HepG2 (cell line): ENCODE data around the gene SART1. TPM values are rescaled to one million over a fixed set of nuclear protein-coding genes. Genes with fewer than 3 reads are reported as not detected.

Source experiments
- CREB1 ChIP-seq, 2 experiments: fragments of 450-650 bp in 1 of 2; IDR thresholded peaks; 2 replicates each; pipeline ENCODE4 v1.6.1; 2016 to 2017; ENCODE audit warnings: control low read depth in 1 of 2, mild to moderate bottlenecking in 1 of 2, missing compliant biosample characterization in 1 of 2, missing genetic modification characterization in 1 of 2
- EHMT2 ChIP-seq: fragments of 200-600 bp; sonication (generic); IDR thresholded peaks from 2 replicates; pipeline ENCODE4 v1.7.0; 2017; ENCODE audit warnings: antibody characterized with exemption, low read depth, low read length, borderline replicate concordance
- IRX3 ChIP-seq: sonication (generic); formaldehyde crosslinking; IDR thresholded peaks from 2 replicates; pipeline ENCODE4 v1.8.1; 2023; ENCODE audit warnings: mild to moderate bottlenecking, low read depth, missing genetic modification reagents, borderline replicate concordance
- NCOA2 ChIP-seq: sonication (generic); formaldehyde crosslinking; IDR thresholded peaks from 2 replicates; pipeline ENCODE4 v1.8.0; 2022; ENCODE audit warnings: inconsistent platforms
- PBX2 ChIP-seq: IDR thresholded peaks from 2 replicates; pipeline ENCODE4 v1.6.1; 2016; ENCODE audit warnings: control low read depth
- RFX1 ChIP-seq: fragments of 450-650 bp; IDR thresholded peaks from 2 replicates; pipeline ENCODE4 v1.6.1; 2017
- SALL1 ChIP-seq: sonication (generic); formaldehyde crosslinking; IDR thresholded peaks from 2 replicates; pipeline ENCODE4 v1.8.0; 2022; ENCODE audit warnings: mild to moderate bottlenecking, missing genetic modification reagents
- SOX13 ChIP-seq, 3 experiments: fragments of 450-650 bp in 1 of 3; sonication (generic) in 1 of 3; formaldehyde crosslinking in 1 of 3; IDR thresholded peaks in 2 of 3; conservative IDR thresholded peaks in 1 of 3; 2 replicates each; pipeline versions ENCODE4 v1.5.0 to v1.6.1; 2016 to 2020; ENCODE audit warnings: antibody characterized with exemption in 1 of 3, mild to moderate bottlenecking in 1 of 3, missing compliant biosample characterization in 1 of 3, missing genetic modification reagents in 1 of 3, moderate library complexity in 1 of 3
- SRSF9 ChIP-seq: fragments of 200-400 bp; formaldehyde crosslinking; IDR thresholded peaks from 2 replicates; pipeline ENCODE4 v1.6.1; 2018; ENCODE audit warnings: borderline replicate concordance, mild to moderate bottlenecking, low read depth, low read length; ENCODE audit not compliant: insufficient read depth, poor library complexity, severe bottlenecking
- SUZ12 ChIP-seq: fragments of 150-350 bp; IDR thresholded peaks from 2 replicates; pipeline ENCODE4 v1.6.1; 2014; ENCODE audit warnings: low read depth, low read length
- ZNF263 ChIP-seq: sonication (generic); formaldehyde crosslinking; IDR thresholded peaks from 2 replicates; pipeline ENCODE4 v1.4.0; 2020; ENCODE audit warnings: missing genetic modification reagents
- ZNF292 ChIP-seq: sonication (generic); formaldehyde crosslinking; IDR thresholded peaks from 2 replicates; pipeline ENCODE4 v1.8.1; 2022; ENCODE audit warnings: mild to moderate bottlenecking, low read depth, missing genetic modification reagents, borderline replicate concordance
- ZNF33A ChIP-seq: sonication (generic); formaldehyde crosslinking; IDR thresholded peaks from 2 replicates; pipeline ENCODE4 v1.5.1; 2020; ENCODE audit warnings: missing genetic modification reagents, mild to moderate bottlenecking, moderate library complexity, borderline replicate concordance
- ZNF543 ChIP-seq: sonication (generic); formaldehyde crosslinking; IDR thresholded peaks from 2 replicates; pipeline ENCODE4 v1.4.0; 2020; ENCODE audit warnings: mild to moderate bottlenecking, missing genetic modification reagents
- ZNF567 ChIP-seq: sonication (generic); formaldehyde crosslinking; IDR thresholded peaks from 2 replicates; pipeline ENCODE4 v1.8.1; 2023; ENCODE audit warnings: mild to moderate bottlenecking, missing genetic modification reagents, borderline replicate concordance
- ZNF710 ChIP-seq: sonication (generic); formaldehyde crosslinking; IDR thresholded peaks from 2 replicates; pipeline ENCODE4 v1.5.0; 2020; ENCODE audit warnings: mild to moderate bottlenecking, missing genetic modification reagents, borderline replicate concordance
- ZNF749 ChIP-seq: sonication (generic); formaldehyde crosslinking; IDR thresholded peaks from 2 replicates; pipeline ENCODE4 v1.8.0; 2022; ENCODE audit warnings: mild to moderate bottlenecking, missing genetic modification reagents, moderate library complexity, borderline replicate concordance
- ZNF790 ChIP-seq: sonication (generic); formaldehyde crosslinking; IDR thresholded peaks from 2 replicates; pipeline ENCODE4 v1.8.0; 2022; ENCODE audit warnings: missing genetic modification reagents, mild to moderate bottlenecking, borderline replicate concordance
- polyA plus RNA-seq, 8 experiments: library from polyadenylated mRNA; depleted of rRNA in 3 of 8; stranded (reverse) in 7 of 8; unstranded in 1 of 8; fragments of >200 nt; fragmentation: Illumina TruSeq in 4 of 8; extraction: Trizol in 4 of 8; gene quantifications; 2 replicates each; pipeline versions ENCODE4 v1.2.1 to v1.2.3, GENCODE V29; 2011 to 2016; ENCODE audit warnings: low read depth in 4 of 8, missing spikeins in 1 of 8, mixed read lengths in 1 of 8; ENCODE audit not compliant: insufficient read depth in 1 of 8
- total RNA-seq, 5 experiments: library from RNA; depleted of rRNA; stranded (reverse); fragments of >200 nt; fragmentation: Illumina TruSeq; extraction: Trizol; gene quantifications; 2 replicates each; pipeline ENCODE4 v1.2.3, GENCODE V29; 2016; ENCODE audit warnings: low read depth in 1 of 5
- TF ChIP-seq, protein P1 (sequence below): sonication (generic); formaldehyde crosslinking; IDR thresholded peaks from 2 replicates; pipeline ENCODE4 v1.5.0; 2020; ENCODE audit warnings: mild to moderate bottlenecking, missing genetic modification reagents
- TF ChIP-seq, protein P2 (sequence below): IDR thresholded peaks from 2 replicates; pipeline ENCODE4 v1.6.1; 2016; ENCODE audit warnings: missing compliant biosample characterization, missing genetic modification reagents, borderline replicate concordance

SART1 gene
- total and polyA plus RNA-seq, 2 of the 13 experiments (the other 11 are each of a cell fraction or from before 2014, with no cell fraction given), result 11.3 to 22.5 TPM

DNA sequence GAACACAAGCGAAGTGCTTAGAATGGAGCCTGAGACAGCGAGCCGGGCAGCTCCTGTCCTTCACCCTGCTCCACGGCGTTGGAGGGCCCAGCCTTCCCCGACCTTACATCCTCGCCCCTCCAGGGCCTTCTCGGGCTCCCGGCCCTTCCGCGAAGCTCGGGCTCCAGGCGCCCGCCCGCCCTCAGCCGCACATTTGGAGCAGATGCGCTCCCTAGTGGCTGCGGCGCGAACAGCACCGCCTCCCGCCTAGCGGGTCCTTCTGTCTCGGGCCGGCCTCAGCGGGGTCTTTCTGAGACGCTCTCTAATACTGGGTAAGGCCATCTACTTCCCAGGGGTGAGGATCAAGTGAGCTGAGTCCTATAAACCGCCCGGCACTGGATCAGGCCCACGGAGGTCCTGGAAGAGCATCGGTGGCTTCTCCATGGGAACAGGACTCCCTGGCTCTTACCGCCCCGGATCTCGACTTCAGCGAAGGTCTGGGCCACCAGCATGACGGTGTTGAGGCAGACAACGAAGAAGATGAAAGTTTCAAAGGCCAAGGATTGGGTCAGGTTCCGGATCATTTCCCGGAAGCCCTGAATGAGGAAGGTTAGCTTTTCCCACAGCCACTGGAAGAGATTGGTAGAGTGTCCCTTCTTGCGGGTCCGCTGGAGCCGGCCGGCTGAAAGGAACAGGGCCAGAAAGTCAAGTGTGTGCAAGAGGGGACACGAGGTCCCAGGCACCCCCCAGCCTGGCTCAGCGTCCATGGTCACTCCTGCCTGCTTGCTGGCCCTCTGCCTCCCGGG is 61.1 kb downstream of the SART1 start (continued):
- TF ChIP-seq, protein P1, sequence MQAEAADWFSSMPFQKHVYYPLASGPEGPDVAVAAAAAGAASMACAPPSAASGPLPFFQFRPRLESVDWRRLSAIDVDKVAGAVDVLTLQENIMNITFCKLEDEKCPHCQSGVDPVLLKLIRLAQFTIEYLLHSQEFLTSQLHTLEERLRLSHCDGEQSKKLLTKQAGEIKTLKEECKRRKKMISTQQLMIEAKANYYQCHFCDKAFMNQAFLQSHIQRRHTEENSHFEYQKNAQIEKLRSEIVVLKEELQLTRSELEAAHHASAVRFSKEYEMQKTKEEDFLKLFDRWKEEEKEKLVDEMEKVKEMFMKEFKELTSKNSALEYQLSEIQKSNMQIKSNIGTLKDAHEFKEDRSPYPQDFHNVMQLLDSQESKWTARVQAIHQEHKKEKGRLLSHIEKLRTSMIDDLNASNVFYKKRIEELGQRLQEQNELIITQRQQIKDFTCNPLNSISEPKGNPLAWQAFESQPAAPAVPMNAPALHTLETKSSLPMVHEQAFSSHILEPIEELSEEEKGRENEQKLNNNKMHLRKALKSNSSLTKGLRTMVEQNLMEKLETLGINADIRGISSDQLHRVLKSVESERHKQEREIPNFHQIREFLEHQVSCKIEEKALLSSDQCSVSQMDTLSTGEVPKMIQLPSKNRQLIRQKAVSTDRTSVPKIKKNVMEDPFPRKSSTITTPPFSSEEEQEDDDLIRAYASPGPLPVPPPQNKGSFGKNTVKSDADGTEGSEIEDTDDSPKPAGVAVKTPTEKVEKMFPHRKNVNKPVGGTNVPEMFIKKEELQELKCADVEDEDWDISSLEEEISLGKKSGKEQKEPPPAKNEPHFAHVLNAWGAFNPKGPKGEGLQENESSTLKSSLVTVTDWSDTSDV, result no peak
- TF ChIP-seq ZNF710 (CRISPR knock-in tag), result no peak
- TF ChIP-seq, protein P2, sequence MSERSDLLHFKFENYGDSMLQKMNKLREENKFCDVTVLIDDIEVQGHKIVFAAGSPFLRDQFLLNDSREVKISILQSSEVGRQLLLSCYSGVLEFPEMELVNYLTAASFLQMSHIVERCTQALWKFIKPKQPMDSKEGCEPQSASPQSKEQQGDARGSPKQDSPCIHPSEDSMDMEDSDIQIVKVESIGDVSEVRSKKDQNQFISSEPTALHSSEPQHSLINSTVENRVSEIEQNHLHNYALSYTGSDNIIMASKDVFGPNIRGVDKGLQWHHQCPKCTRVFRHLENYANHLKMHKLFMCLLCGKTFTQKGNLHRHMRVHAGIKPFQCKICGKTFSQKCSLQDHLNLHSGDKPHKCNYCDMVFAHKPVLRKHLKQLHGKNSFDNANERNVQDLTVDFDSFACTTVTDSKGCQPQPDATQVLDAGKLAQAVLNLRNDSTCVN (CRISPR knock-in tag), result no peak
- TF ChIP-seq ZNF543 (CRISPR knock-in tag), result 0 out of 2 replicates have a peak, but pooled peaks have one; percentile 15
- no peak for TF ChIP-seq SOX13 (IDR thresholded peaks at IDR 0.05)
- no peak for TF ChIP-seq SOX13 (CRISPR knock-in tag; conservative IDR thresholded peaks at IDR 0.05 in 1 of 2, IDR thresholded peaks at IDR 0.05 in 1 of 2)
- peak; percentile 38; the same call in 1 of the 2 replicates for TF ChIP-seq ZNF263
- TF ChIP-seq ZNF33A, result no peak
- TF ChIP-seq CREB1 (IDR thresholded peaks at IDR 0.05), result no peak
- TF ChIP-seq CREB1 (CRISPR knock-in tag; IDR thresholded peaks at IDR 0.05), result no peak
- no peak for TF ChIP-seq IRX3 (CRISPR knock-in tag)
- peak; percentile 21; the same call in 1 of the 2 replicates for TF ChIP-seq SALL1 (CRISPR knock-in tag)
- no peak for TF ChIP-seq EHMT2
- no peak for TF ChIP-seq SRSF9
- no peak for TF ChIP-seq RFX1
- TF ChIP-seq SUZ12, result no peak; the same call in 1 of the 2 replicates
- no peak for TF ChIP-seq NCOA2 (CRISPR knock-in tag)
- TF ChIP-seq ZNF567, result no peak
- TF ChIP-seq PBX2, result no peak
- TF ChIP-seq ZNF790 (CRISPR knock-in tag), result no peak
- TF ChIP-seq ZNF292 (CRISPR knock-in tag), result no peak
- no peak for TF ChIP-seq ZNF749 (CRISPR knock-in tag)
